ENCODE data around the gene KIRREL1. TPM values are rescaled to one million over a fixed set of nuclear protein-coding genes. Genes with fewer than 3 reads are reported as not detected.

The KIRREL1 gene
- total and polyA plus RNA-seq, 2 donors from 2014 or later: 13.7 to 54.9 TPM

- FAIRE-seq: no peak
- TF ChIP-seq CTCF (IDR thresholded peaks at IDR 0.05; ENCODE audit: borderline replicate concordance, extremely low read depth, insufficient read depth): no peak
- Histone ChIP-seq H3K36me3 (ENCODE audit: control insufficient read depth in 2 of 3, insufficient read depth in 3 of 3, low read length in 3 of 3) (no peaks in the 10 kb centered on the region), H3K4me1 (ENCODE audit: control insufficient read depth in 2 of 3, insufficient read depth in 2 of 3, low read depth in 1 of 3, low read length in 3 of 3) (peaks cover 15 to 47% (median 33%) of the 10 kb centered on the region in 3 donors), H3K9me3 (ENCODE audit: control insufficient read depth in 2 of 3, insufficient read depth in 1 of 3, low read length in 3 of 3) (no peaks in the 10 kb centered on the region), H3K4me3 (ENCODE audit: low read length in 3 of 3) (no peak overlapping the region), H3K9ac (ENCODE audit: low read length in 3 of 3) (no peak overlapping the region), H3K27me3 (ENCODE audit: control insufficient read depth, insufficient read depth, low read length) (no peaks in the 10 kb centered on the region), H3K27ac (ENCODE audit: low read depth in 2 of 2, low read length in 2 of 2) (peak overlapping the region in 1 of 2 donors; percentile 64)
- no peak for DNase-seq
- intact Hi-C loops (cut with DNase I): no loop called here
Observed at GRCh38 chr1:158020886-158021620, 27.6 kb downstream of the KIRREL1 start.

GRCh38 chr1:158021721-158022120 lies 28.3 kb downstream of the KIRREL1 start:
- Histone ChIP-seq H3K4me1 (ENCODE audit: control insufficient read depth in 2 of 3, insufficient read depth in 2 of 3, low read depth in 1 of 3, low read length in 3 of 3) (peaks cover 15 to 45% (median 29%) of the 10 kb centered on the region in 3 donors), H3K9ac (ENCODE audit: low read length in 3 of 3) (no peak overlapping the region), H3K27ac (ENCODE audit: low read depth in 2 of 2, low read length in 2 of 2) (no peak overlapping the region), H3K4me3 (ENCODE audit: low read length in 3 of 3) (no peak overlapping the region), H3K27me3 (ENCODE audit: control insufficient read depth, insufficient read depth, low read length) (no peaks in the 10 kb centered on the region), H3K9me3 (ENCODE audit: control insufficient read depth in 2 of 3, insufficient read depth in 1 of 3, low read length in 3 of 3) (no peaks in the 10 kb centered on the region), H3K36me3 (ENCODE audit: control insufficient read depth in 2 of 3, insufficient read depth in 3 of 3, low read length in 3 of 3) (no peaks in the 10 kb centered on the region)
- no peak for DNase-seq
- TF ChIP-seq CTCF (IDR thresholded peaks at IDR 0.05; ENCODE audit: borderline replicate concordance, extremely low read depth, insufficient read depth): no peak
- intact Hi-C loops (cut with DNase I): no loop called here
- FAIRE-seq: no peak

- no peak for TF ChIP-seq CTCF (IDR thresholded peaks at IDR 0.05; ENCODE audit: borderline replicate concordance, extremely low read depth, insufficient read depth)
- DNase-seq (no peak), FAIRE-seq (no peak)
- H3K9me3 ChIP-seq (ENCODE audit: control insufficient read depth in 2 of 3, insufficient read depth in 1 of 3, low read length in 3 of 3): no peaks in the 10 kb centered on the region
- intact Hi-C loops (cut with DNase I): no loop called here
- H3K36me3 ChIP-seq (ENCODE audit: control insufficient read depth in 2 of 3, insufficient read depth in 3 of 3, low read length in 3 of 3): no peaks in the 10 kb centered on the region
- no peak overlapping the region for H3K4me3 ChIP-seq (ENCODE audit: low read length in 3 of 3)
- H3K27ac ChIP-seq (ENCODE audit: low read depth in 2 of 2, low read length in 2 of 2): peak overlapping the region; percentile 43 to 54
- no peaks in the 10 kb centered on the region for H3K27me3 ChIP-seq (ENCODE audit: control insufficient read depth, insufficient read depth, low read length)
- no peak overlapping the region for H3K9ac ChIP-seq (ENCODE audit: low read length in 3 of 3)
- H3K4me1 ChIP-seq (ENCODE audit: control insufficient read depth in 2 of 3, insufficient read depth in 2 of 3, low read depth in 1 of 3, low read length in 3 of 3): peaks cover 15 to 43% (median 28%) of the 10 kb centered on the region in 3 donors
Observed at GRCh38 chr1:158022554-158023312, 29.3 kb downstream of the KIRREL1 start.

Data from kidney (tissue), 14 donors.